Parathyroid adenoma (tissue), 2 donors: Measurements from ENCODE around the gene FUZ.

Experiments
- H2AFZ ChIP-seq: fragments of 300-600 bp; sonication (generic); one replicate; pipeline ENCODE4 v1.7.0; 2017; ENCODE audit warnings: antibody characterized with exemption, mild to moderate bottlenecking
- H3K27ac ChIP-seq: fragments of 300-600 bp; sonication (generic); one replicate; pipeline ENCODE4 v1.7.0; 2017
- H3K27me3 ChIP-seq: fragments of 300-600 bp; sonication (generic); one replicate; pipeline ENCODE4 v1.7.0; 2017; ENCODE audit warnings: low read length; ENCODE audit not compliant: control insufficient read depth, insufficient read depth
- H3K36me3 ChIP-seq: fragments of 300-600 bp; sonication (generic); one replicate; pipeline ENCODE4 v1.7.0; 2017; ENCODE audit warnings: low read length; ENCODE audit not compliant: control insufficient read depth, insufficient read depth
- H3K4me1 ChIP-seq: fragments of 300-600 bp; sonication (generic); one replicate; pipeline ENCODE4 v1.7.0; 2017; ENCODE audit warnings: control low read depth
- H3K4me2 ChIP-seq: fragments of 300-600 bp; sonication (generic); one replicate; pipeline ENCODE4 v1.7.0; 2017; ENCODE audit warnings: low read length
- H3K4me3 ChIP-seq: fragments of 300-600 bp; sonication (generic); one replicate; pipeline ENCODE4 v1.7.0; 2017; ENCODE audit warnings: low read depth, low read length
- H3K79me2 ChIP-seq: fragments of 300-600 bp; sonication (generic); one replicate; pipeline ENCODE4 v1.7.0; 2017; ENCODE audit warnings: control low read depth
- H3K9ac ChIP-seq: fragments of 300-600 bp; sonication (generic); one replicate; pipeline ENCODE4 v1.7.0; 2017; ENCODE audit warnings: mild to moderate bottlenecking
- H3K9me3 ChIP-seq: fragments of 300-600 bp; sonication (generic); one replicate; pipeline ENCODE4 v1.7.0; 2017; ENCODE audit warnings: low read length; ENCODE audit not compliant: control insufficient read depth
- CTCF ChIP-seq: fragments of 300-600 bp; sonication (generic); IDR thresholded peaks from one replicate; pipeline ENCODE4 v1.7.0; 2017; ENCODE audit warnings: antibody characterized with exemption, mild to moderate bottlenecking
- donor health status: primary hyperparathyroidism.

FUZ gene

GRCh38 chr19:49837425-49837824, 24.3 kb upstream of the FUZ start:
- H3K27ac ChIP-seq: no peak overlapping the region
- H3K9me3 ChIP-seq: no peaks in the 10 kb centered on the region
- no peaks in the 10 kb centered on the region for H3K36me3 ChIP-seq
- TF ChIP-seq CTCF: no peak
- H3K79me2 ChIP-seq: no peaks in the 10 kb centered on the region
- no peak overlapping the region for H2AFZ ChIP-seq
- H3K27me3 ChIP-seq: no peaks in the 10 kb centered on the region
- no peak overlapping the region for H3K4me3 ChIP-seq
- no peaks in the 10 kb centered on the region for H3K4me1 ChIP-seq
- H3K4me2 ChIP-seq: no peak overlapping the region
- H3K9ac ChIP-seq: no peak overlapping the region

GRCh38 chr19:49837009-49837310, 23.9 kb upstream of the FUZ start:
- Histone ChIP-seq H3K36me3 (no peaks in the 10 kb centered on the region), H3K4me3 (no peak overlapping the region), H3K27ac (no peak overlapping the region), H3K27me3 (no peaks in the 10 kb centered on the region), H3K9me3 (no peaks in the 10 kb centered on the region), H3K9ac (no peak overlapping the region), H2AFZ (no peak overlapping the region), H3K4me1 (no peaks in the 10 kb centered on the region), H3K79me2 (no peaks in the 10 kb centered on the region), H3K4me2 (no peak overlapping the region)
- TF ChIP-seq CTCF: no peak

GRCh38 chr19:49836176-49837008, 23.3 kb upstream of the FUZ start:
- Histone ChIP-seq H3K4me1 (no peaks in the 10 kb centered on the region), H3K4me3 (no peak overlapping the region), H3K27ac (no peak overlapping the region), H3K9me3 (no peaks in the 10 kb centered on the region), H3K9ac (no peak overlapping the region), H3K79me2 (no peaks in the 10 kb centered on the region), H3K27me3 (no peaks in the 10 kb centered on the region), H3K36me3 (no peaks in the 10 kb centered on the region), H2AFZ (no peak overlapping the region), H3K4me2 (no peak overlapping the region)
- TF ChIP-seq CTCF: no peak

GRCh38 chr19:49835562-49835961, 22.5 kb upstream of the FUZ start:
- no peaks in the 10 kb centered on the region for H3K27me3 ChIP-seq

More at GRCh38 chr19:49835562-49835961, 22.5 kb upstream of the FUZ start:
- no peak for TF ChIP-seq CTCF
- Histone ChIP-seq H3K4me1 (no peaks in the 10 kb centered on the region), H3K4me2 (no peak overlapping the region), H3K27ac (no peak overlapping the region), H3K9me3 (no peaks in the 10 kb centered on the region), H3K4me3 (no peak overlapping the region), H3K79me2 (peaks cover 2% of the 10 kb centered on the region), H3K36me3 (no peaks in the 10 kb centered on the region), H3K9ac (no peak overlapping the region), H2AFZ (no peak overlapping the region)
